ENCODE results near the gene COL4A4. TPM values are rescaled to one million over a fixed set of nuclear protein-coding genes. Genes with fewer than 3 reads are reported as not detected.

The COL4A4 gene
- total RNA-seq, 1 experiment from 2014 or later = 0.55 TPM

DNA sequence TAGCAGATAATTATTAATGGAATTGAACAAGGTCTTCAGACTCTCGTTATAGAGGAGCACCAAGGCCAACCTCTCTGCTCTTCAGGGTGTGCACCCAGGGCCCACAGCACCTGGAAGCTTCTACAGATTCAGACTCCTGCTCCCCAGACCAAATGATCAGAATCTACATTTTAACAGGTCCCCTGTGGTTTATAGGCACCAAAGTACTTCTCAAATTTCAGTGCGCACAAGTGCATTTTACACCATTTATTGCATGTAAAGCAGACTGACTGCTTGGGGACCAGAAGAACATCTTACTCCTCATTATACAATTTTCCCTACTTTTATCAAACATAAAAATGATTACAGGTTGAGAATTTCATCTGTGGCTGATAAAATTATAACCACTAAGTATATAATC is 163.9 kb downstream of the COL4A4 start:
- no peaks in the 10 kb centered on the region for H3K36me3 ChIP-seq (ENCODE audit: low read depth, low read length)
- no peaks in the 10 kb centered on the region for H3K79me2 ChIP-seq (ENCODE audit: low read length)
- TF ChIP-seq, protein P1, sequence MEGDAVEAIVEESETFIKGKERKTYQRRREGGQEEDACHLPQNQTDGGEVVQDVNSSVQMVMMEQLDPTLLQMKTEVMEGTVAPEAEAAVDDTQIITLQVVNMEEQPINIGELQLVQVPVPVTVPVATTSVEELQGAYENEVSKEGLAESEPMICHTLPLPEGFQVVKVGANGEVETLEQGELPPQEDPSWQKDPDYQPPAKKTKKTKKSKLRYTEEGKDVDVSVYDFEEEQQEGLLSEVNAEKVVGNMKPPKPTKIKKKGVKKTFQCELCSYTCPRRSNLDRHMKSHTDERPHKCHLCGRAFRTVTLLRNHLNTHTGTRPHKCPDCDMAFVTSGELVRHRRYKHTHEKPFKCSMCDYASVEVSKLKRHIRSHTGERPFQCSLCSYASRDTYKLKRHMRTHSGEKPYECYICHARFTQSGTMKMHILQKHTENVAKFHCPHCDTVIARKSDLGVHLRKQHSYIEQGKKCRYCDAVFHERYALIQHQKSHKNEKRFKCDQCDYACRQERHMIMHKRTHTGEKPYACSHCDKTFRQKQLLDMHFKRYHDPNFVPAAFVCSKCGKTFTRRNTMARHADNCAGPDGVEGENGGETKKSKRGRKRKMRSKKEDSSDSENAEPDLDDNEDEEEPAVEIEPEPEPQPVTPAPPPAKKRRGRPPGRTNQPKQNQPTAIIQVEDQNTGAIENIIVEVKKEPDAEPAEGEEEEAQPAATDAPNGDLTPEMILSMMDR (conservative IDR thresholded peaks at IDR 0.05; ENCODE audit: low read depth, low read length) = no peak
- DNase-seq (no peak), ATAC-seq (no peak)
- ChIA-PET POLR2A (ENCODE audit: unreplicated experiment) (no interaction called here), CTCF (no interaction called here)
- H3K4me1 ChIP-seq (ENCODE audit: insufficient read depth, low read length) = peaks cover 13% of the 10 kb centered on the region
- H3K9me3 ChIP-seq (ENCODE audit: low read length) = no peaks in the 10 kb centered on the region
- H3K27ac ChIP-seq (ENCODE audit: low read length) = no peak overlapping the region
- H4K20me1 ChIP-seq (ENCODE audit: low read length) = no peaks in the 10 kb centered on the region
- no peak overlapping the region for H3K4me2 ChIP-seq (ENCODE audit: low read length)
- H3K27me3 ChIP-seq (ENCODE audit: low read length) = no peaks in the 10 kb centered on the region
- H2AFZ ChIP-seq (ENCODE audit: low read length) = no peak overlapping the region
- BruUV-seq (replicated peaks) = no TSS peak
- intact Hi-C loops (cut with micrococcal nuclease) = no loop called here
- no peak overlapping the region for H3K4me3 ChIP-seq (ENCODE audit: low read length)
- H3F3A ChIP-seq (ENCODE audit: low read length, unreplicated experiment) = no peaks in the 10 kb centered on the region
- no peak overlapping the region for H3K9ac ChIP-seq (ENCODE audit: low read length)
- H3K9me2 ChIP-seq (replicated peaks; ENCODE audit: low read length) = no peaks in the 10 kb centered on the region

DNA sequence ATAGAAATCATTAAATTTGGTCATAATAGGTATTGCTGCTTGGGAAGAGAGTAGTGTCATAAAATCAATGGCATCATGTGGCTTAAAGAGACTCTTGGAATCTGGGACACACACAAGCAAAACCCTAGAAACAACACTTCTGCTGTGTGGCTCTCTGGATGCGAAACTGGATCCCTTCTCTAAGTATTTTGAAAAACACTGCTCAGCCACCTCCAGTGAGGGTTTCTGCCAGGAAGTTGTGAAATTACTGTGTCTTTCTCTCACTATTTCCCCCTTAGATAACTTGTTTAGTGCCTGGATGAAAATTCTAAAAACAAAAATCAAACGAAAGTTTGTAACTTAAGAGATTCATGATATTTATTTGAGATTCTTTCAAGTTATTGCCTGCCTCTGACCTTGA is 164.3 kb downstream of the COL4A4 start:
- Histone ChIP-seq H3K4me2 (ENCODE audit: low read length) (no peak overlapping the region), H3F3A (ENCODE audit: low read length, unreplicated experiment) (no peaks in the 10 kb centered on the region), H2AFZ (ENCODE audit: low read length) (no peak overlapping the region), H3K9me3 (ENCODE audit: low read length) (no peaks in the 10 kb centered on the region), H3K36me3 (ENCODE audit: low read depth, low read length) (no peaks in the 10 kb centered on the region), H4K20me1 (ENCODE audit: low read length) (no peaks in the 10 kb centered on the region), H3K9ac (ENCODE audit: low read length) (no peak overlapping the region), H3K9me2 (replicated peaks; ENCODE audit: low read length) (no peaks in the 10 kb centered on the region), H3K4me3 (ENCODE audit: low read length) (no peak overlapping the region), H3K27ac (ENCODE audit: low read length) (no peak overlapping the region), H3K79me2 (ENCODE audit: low read length) (no peaks in the 10 kb centered on the region), H3K4me1 (ENCODE audit: insufficient read depth, low read length) (peaks cover 18% of the 10 kb centered on the region), H3K27me3 (ENCODE audit: low read length) (no peaks in the 10 kb centered on the region)
- no TSS peak for BruUV-seq (replicated peaks)
- intact Hi-C loops (cut with micrococcal nuclease) = no loop called here
- TF ChIP-seq, protein P1 (conservative IDR thresholded peaks at IDR 0.05; ENCODE audit: low read depth, low read length) = no peak
- POLR2A ChIA-PET (ENCODE audit: unreplicated experiment) = no interaction called here
- DNase-seq = no peak
- no peak for ATAC-seq
- CTCF ChIA-PET = no interaction called here

DNA sequence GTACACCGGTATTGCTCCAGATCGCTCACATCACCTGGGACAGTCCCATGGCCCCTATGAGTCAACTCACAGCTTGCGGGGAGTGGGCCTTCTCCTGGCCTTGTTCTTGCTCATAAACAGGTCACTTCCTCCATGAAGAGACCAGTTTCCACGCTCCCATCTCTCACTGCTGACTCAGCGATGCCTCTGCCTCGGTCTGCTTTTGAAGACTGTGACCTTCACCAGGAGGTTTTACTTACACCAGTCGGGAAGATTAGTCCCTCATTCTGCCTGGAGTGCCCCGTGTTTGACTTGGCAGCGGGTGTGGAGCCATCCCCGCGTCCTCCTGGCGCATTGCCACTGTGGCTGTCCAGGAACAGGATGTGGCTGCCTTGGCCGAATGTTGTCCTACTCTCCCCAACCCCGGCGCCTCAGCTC is 168.4 kb downstream of the COL4A4 start:
- intact Hi-C loops (cut with micrococcal nuclease) = no loop called here
- peak; percentile 97 for DNase-seq
- Histone ChIP-seq H4K20me1 (ENCODE audit: low read length) (no peaks in the 10 kb centered on the region), H3K9me2 (replicated peaks; ENCODE audit: low read length) (no peaks in the 10 kb centered on the region), H3F3A (ENCODE audit: low read length, unreplicated experiment) (no peaks in the 10 kb centered on the region), H3K36me3 (ENCODE audit: low read depth, low read length) (no peaks in the 10 kb centered on the region), H3K27ac (ENCODE audit: low read length) (peak overlapping the region; percentile 84), H2AFZ (ENCODE audit: low read length) (peak overlapping the region; percentile 52), H3K4me1 (ENCODE audit: insufficient read depth, low read length) (peaks cover 25% of the 10 kb centered on the region), H3K79me2 (ENCODE audit: low read length) (no peaks in the 10 kb centered on the region), H3K9me3 (ENCODE audit: low read length) (no peaks in the 10 kb centered on the region), H3K27me3 (ENCODE audit: low read length) (no peaks in the 10 kb centered on the region), H3K4me2 (ENCODE audit: low read length) (peak overlapping the region; percentile 83), H3K9ac (ENCODE audit: low read length) (peak overlapping the region; percentile 35), H3K4me3 (ENCODE audit: low read length) (peak overlapping the region; percentile 57)
- BruUV-seq (replicated peaks) = no TSS peak
- POLR2A ChIA-PET (ENCODE audit: unreplicated experiment) = no interaction called here
- CTCF ChIA-PET = no interaction called here
- peak; percentile 95 for ATAC-seq
- peak; percentile 65; the same call in 1 of the 2 replicates for TF ChIP-seq EZH2phosphoT487 (IDR thresholded peaks at IDR 0.05; ENCODE audit: borderline replicate concordance, low read length)
- TF ChIP-seq EZH2 (IDR thresholded peaks at IDR 0.05; ENCODE audit: low read length, unreplicated experiment) = no peak

Data from PC-3 (cell line).